GM23338 (cell line): ENCODE data around the gene RGL2. TPM values are rescaled to one million over a fixed set of nuclear protein-coding genes. Genes with fewer than 3 reads are reported as not detected.

Experiments used
- ATAC-seq: fragments of 200-7000 bp; cut with Tn5 transposase; 3 replicates; pipeline ENCODE4 v1.9.1; 2020
- DNase-seq: peaks from one replicate; pipeline ENCODE4 v3.0.0-alpha.2; 2015; ENCODE audit warnings: low spot score
- H2AFZ ChIP-seq: fragments of 200-600 bp; sonication (generic); 2 replicates; pipeline ENCODE4 v1.8.0; 2016; ENCODE audit warnings: antibody characterized with exemption, mild to moderate bottlenecking, moderate library complexity
- H3F3A ChIP-seq: fragments of 200-600 bp; sonication (generic); replicated peaks from 2 replicates; pipeline ENCODE4 v1.8.0; 2017; ENCODE audit warnings: antibody characterized with exemption, mixed run types, low read depth
- H3K27ac ChIP-seq: fragments of 200-600 bp; sonication (generic); 2 replicates; pipeline ENCODE4 v1.6.1; 2016; ENCODE audit warnings: low read depth
- H3K27me3 ChIP-seq: fragments of 200-600 bp; sonication (generic); 2 replicates; pipeline ENCODE4 v1.8.0; 2016; ENCODE audit warnings: mild to moderate bottlenecking, mixed run types, moderate library complexity; ENCODE audit not compliant: insufficient read depth
- H3K36me3 ChIP-seq: fragments of 200-600 bp; sonication (generic); 2 replicates; pipeline ENCODE4 v1.8.0; 2016; ENCODE audit warnings: mild to moderate bottlenecking; ENCODE audit not compliant: insufficient read depth
- H3K4me1 ChIP-seq: fragments of 200-600 bp; sonication (generic); 2 replicates; pipeline ENCODE4 v1.8.0; 2016; ENCODE audit warnings: mild to moderate bottlenecking, moderate library complexity; ENCODE audit not compliant: insufficient read depth
- H3K4me2 ChIP-seq: fragments of 200-600 bp; sonication (generic); 2 replicates; pipeline ENCODE4 v1.7.1; 2017; ENCODE audit warnings: mixed run types
- H3K4me3 ChIP-seq: fragments of 200-600 bp; sonication (generic); 2 replicates; pipeline ENCODE4 v1.6.1; 2016; ENCODE audit warnings: mixed run types
- H3K79me2 ChIP-seq: fragments of 200-600 bp; sonication (generic); replicated peaks from 2 replicates; pipeline ENCODE4 v1.8.0; 2017; ENCODE audit warnings: mild to moderate bottlenecking; ENCODE audit not compliant: insufficient read depth
- H3K9me2 ChIP-seq: fragments of 200-600 bp; sonication (generic); 2 replicates; pipeline ENCODE4 v1.8.0; 2017; ENCODE audit not compliant: insufficient read depth
- H4K20me1 ChIP-seq: fragments of 200-600 bp; sonication (generic); replicated peaks from 2 replicates; pipeline ENCODE4 v1.8.0; 2017; ENCODE audit warnings: mild to moderate bottlenecking; ENCODE audit not compliant: insufficient read depth
- H3K27ac Mint-ChIP-seq: 2 replicates; pipeline ENCODE4 v1.8.0; 2020; ENCODE audit warnings: inconsistent platforms, mild to moderate bottlenecking, moderate library complexity, mixed read lengths
- H3K27me3 Mint-ChIP-seq: 3 replicates; pipeline ENCODE4 v1.8.0; 2022; ENCODE audit warnings: low read depth, mild to moderate bottlenecking, moderate library complexity, mixed read lengths, inconsistent platforms; ENCODE audit not compliant: insufficient read depth, poor library complexity
- H3K36me3 Mint-ChIP-seq: 3 replicates; pipeline ENCODE4 v1.8.0; 2021; ENCODE audit warnings: low read depth, mild to moderate bottlenecking, inconsistent platforms, moderate library complexity, mixed read lengths
- H3K4me1 Mint-ChIP-seq: 3 replicates; pipeline ENCODE4 v1.8.0; 2020; ENCODE audit warnings: mild to moderate bottlenecking, inconsistent platforms, mixed read lengths
- H3K4me3 Mint-ChIP-seq: 3 replicates; pipeline ENCODE4 v1.8.0; 2021; ENCODE audit warnings: moderate library complexity, mild to moderate bottlenecking, inconsistent platforms, mixed read lengths
- H3K9me3 Mint-ChIP-seq: 3 replicates; pipeline ENCODE4 v1.8.0; 2020; ENCODE audit warnings: moderate library complexity, mild to moderate bottlenecking, inconsistent platforms, mixed read lengths
- CREB1 ChIP-seq: fragments of 250-450 bp; sonication (Bioruptor Pico); IDR thresholded peaks from 2 replicates; pipeline ENCODE4 v1.5.0; 2020; ENCODE audit warnings: low read depth, mild to moderate bottlenecking, moderate library complexity
- EZH2phosphoT487 ChIP-seq: fragments of 200-600 bp; sonication (generic); IDR thresholded peaks from one replicate; pipeline ENCODE4 v1.8.1; 2018; ENCODE audit warnings: antibody characterized with exemption; ENCODE audit not compliant: unreplicated experiment
- JUNB ChIP-seq: IDR thresholded peaks from one replicate; pipeline ENCODE4 v1.6.1; 2016; ENCODE audit warnings: antibody characterized with exemption; ENCODE audit not compliant: unreplicated experiment
- NANOG ChIP-seq: IDR thresholded peaks from 2 replicates; pipeline ENCODE4 v1.6.1; 2016; ENCODE audit warnings: antibody characterized with exemption, borderline replicate concordance
- POLR2AphosphoS5 ChIP-seq: IDR thresholded peaks from 2 replicates; pipeline ENCODE4 v1.6.1; 2016; ENCODE audit warnings: antibody characterized with exemption, low read depth
- STAT1 ChIP-seq: IDR thresholded peaks from one replicate; pipeline ENCODE4 v1.6.1; 2016; ENCODE audit warnings: antibody characterized with exemption; ENCODE audit not compliant: unreplicated experiment
- ZNF114 ChIP-seq: fragments of 250-450 bp; sonication (Bioruptor Pico); IDR thresholded peaks from 2 replicates; pipeline ENCODE4 v1.5.0; 2020; ENCODE audit warnings: mild to moderate bottlenecking, moderate library complexity
- polyA plus RNA-seq: library from polyadenylated mRNA; unstranded; fragments of >200 nt; fragmentation: Nextera tagmentation; extraction: Ambion mirVana; gene quantifications from 2 replicates; pipeline ENCODE4 v1.2.1, GENCODE V29; 2016
- total RNA-seq: library from RNA; depleted of rRNA; stranded (reverse); fragments of >200 nt; shearing (Covaris generic); gene quantifications from 2 replicates; pipeline ENCODE4 v1.2.3, GENCODE V29; 2014
- TF ChIP-seq, protein P1 (sequence below): IDR thresholded peaks from one replicate; pipeline ENCODE4 v1.6.1; 2018; ENCODE audit warnings: antibody characterized with exemption; ENCODE audit not compliant: unreplicated experiment
- TF ChIP-seq, protein P2 (sequence below), 2 experiments: fragments of 200-600 bp in 1 of 2; sonication (generic) in 1 of 2; conservative IDR thresholded peaks; 2 replicates each; pipeline versions ENCODE4 v1.5.1 to v1.6.1; 2016 to 2017; ENCODE audit warnings: antibody characterized with exemption in 2 of 2, low read depth in 2 of 2, mild to moderate bottlenecking in 2 of 2, moderate library complexity in 1 of 2

Gene RGL2
- total and polyA plus RNA-seq, 2 experiments from 2014 or later = 28.0 to 52.2 TPM

GRCh38 chr6:33313105-33313708, 14.5 kb upstream of the RGL2 start:
- H3K36me3 Mint-ChIP-seq = peaks cover 3% of the 10 kb centered on the region; the same call in 2 of the 3 replicates
- H3K4me3 ChIP-seq = peak overlapping the region; percentile 91
- H3K27ac ChIP-seq = no peak overlapping the region
- H3K36me3 ChIP-seq = no peaks in the 10 kb centered on the region
- H3K4me3 Mint-ChIP-seq = peak overlapping the region; percentile 92
- peaks cover 20% of the 10 kb centered on the region for H3K27me3 Mint-ChIP-seq
- ATAC-seq = peak; percentile 8
- H3K79me2 ChIP-seq = 0 out of 2 replicates have a peak, but pooled peaks cover 6% of the 10 kb centered on the region
- DNase-seq = peak; percentile 75
- peak overlapping the region; percentile 80 for H2AFZ ChIP-seq
- H3K9me2 ChIP-seq = no peaks in the 10 kb centered on the region
- no peaks in the 10 kb centered on the region; the same call in 1 of the 3 replicates for H3K9me3 Mint-ChIP-seq
- TF ChIP-seq POLR2AphosphoS5 = no peak
- no peak for TF ChIP-seq EZH2phosphoT487
- TF ChIP-seq, protein P1, sequence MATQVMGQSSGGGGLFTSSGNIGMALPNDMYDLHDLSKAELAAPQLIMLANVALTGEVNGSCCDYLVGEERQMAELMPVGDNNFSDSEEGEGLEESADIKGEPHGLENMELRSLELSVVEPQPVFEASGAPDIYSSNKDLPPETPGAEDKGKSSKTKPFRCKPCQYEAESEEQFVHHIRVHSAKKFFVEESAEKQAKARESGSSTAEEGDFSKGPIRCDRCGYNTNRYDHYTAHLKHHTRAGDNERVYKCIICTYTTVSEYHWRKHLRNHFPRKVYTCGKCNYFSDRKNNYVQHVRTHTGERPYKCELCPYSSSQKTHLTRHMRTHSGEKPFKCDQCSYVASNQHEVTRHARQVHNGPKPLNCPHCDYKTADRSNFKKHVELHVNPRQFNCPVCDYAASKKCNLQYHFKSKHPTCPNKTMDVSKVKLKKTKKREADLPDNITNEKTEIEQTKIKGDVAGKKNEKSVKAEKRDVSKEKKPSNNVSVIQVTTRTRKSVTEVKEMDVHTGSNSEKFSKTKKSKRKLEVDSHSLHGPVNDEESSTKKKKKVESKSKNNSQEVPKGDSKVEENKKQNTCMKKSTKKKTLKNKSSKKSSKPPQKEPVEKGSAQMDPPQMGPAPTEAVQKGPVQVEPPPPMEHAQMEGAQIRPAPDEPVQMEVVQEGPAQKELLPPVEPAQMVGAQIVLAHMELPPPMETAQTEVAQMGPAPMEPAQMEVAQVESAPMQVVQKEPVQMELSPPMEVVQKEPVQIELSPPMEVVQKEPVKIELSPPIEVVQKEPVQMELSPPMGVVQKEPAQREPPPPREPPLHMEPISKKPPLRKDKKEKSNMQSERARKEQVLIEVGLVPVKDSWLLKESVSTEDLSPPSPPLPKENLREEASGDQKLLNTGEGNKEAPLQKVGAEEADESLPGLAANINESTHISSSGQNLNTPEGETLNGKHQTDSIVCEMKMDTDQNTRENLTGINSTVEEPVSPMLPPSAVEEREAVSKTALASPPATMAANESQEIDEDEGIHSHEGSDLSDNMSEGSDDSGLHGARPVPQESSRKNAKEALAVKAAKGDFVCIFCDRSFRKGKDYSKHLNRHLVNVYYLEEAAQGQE = no peak
- TF ChIP-seq ZNF114 = no peak
- no peak for TF ChIP-seq JUNB
- no peak for TF ChIP-seq STAT1
- no peak for TF ChIP-seq NANOG
- TF ChIP-seq, protein P2, sequence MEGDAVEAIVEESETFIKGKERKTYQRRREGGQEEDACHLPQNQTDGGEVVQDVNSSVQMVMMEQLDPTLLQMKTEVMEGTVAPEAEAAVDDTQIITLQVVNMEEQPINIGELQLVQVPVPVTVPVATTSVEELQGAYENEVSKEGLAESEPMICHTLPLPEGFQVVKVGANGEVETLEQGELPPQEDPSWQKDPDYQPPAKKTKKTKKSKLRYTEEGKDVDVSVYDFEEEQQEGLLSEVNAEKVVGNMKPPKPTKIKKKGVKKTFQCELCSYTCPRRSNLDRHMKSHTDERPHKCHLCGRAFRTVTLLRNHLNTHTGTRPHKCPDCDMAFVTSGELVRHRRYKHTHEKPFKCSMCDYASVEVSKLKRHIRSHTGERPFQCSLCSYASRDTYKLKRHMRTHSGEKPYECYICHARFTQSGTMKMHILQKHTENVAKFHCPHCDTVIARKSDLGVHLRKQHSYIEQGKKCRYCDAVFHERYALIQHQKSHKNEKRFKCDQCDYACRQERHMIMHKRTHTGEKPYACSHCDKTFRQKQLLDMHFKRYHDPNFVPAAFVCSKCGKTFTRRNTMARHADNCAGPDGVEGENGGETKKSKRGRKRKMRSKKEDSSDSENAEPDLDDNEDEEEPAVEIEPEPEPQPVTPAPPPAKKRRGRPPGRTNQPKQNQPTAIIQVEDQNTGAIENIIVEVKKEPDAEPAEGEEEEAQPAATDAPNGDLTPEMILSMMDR (conservative IDR thresholded peaks at IDR 0.05; ENCODE audit: low read depth in 2 of 2) = no peak
- no peak for TF ChIP-seq CREB1 (CRISPR knock-in tag)
- H4K20me1 ChIP-seq = no peaks in the 10 kb centered on the region; the same call in 1 of the 2 replicates
- H3F3A ChIP-seq = peaks cover 10% of the 10 kb centered on the region
- H3K27me3 ChIP-seq = no peaks in the 10 kb centered on the region
- H3K27ac Mint-ChIP-seq = no peak overlapping the region; the same call in 1 of the 2 replicates
- peaks cover 20% of the 10 kb centered on the region for H3K4me1 ChIP-seq
- H3K4me1 Mint-ChIP-seq = peaks cover 35% of the 10 kb centered on the region
- H3K4me2 ChIP-seq = peak overlapping the region; percentile 99
